Central memory CD4-positive, alpha-beta T cell (primary cell): Measurements from ENCODE around the gene XDH.

Experiments
- DNase-seq: peaks from one replicate; pipeline ENCODE4 v3.0.0; 2022

The XDH gene

GRCh38 chr2:31365348-31365747, 49.2 kb downstream of the XDH start:
- DNase-seq, result no peak

DNA sequence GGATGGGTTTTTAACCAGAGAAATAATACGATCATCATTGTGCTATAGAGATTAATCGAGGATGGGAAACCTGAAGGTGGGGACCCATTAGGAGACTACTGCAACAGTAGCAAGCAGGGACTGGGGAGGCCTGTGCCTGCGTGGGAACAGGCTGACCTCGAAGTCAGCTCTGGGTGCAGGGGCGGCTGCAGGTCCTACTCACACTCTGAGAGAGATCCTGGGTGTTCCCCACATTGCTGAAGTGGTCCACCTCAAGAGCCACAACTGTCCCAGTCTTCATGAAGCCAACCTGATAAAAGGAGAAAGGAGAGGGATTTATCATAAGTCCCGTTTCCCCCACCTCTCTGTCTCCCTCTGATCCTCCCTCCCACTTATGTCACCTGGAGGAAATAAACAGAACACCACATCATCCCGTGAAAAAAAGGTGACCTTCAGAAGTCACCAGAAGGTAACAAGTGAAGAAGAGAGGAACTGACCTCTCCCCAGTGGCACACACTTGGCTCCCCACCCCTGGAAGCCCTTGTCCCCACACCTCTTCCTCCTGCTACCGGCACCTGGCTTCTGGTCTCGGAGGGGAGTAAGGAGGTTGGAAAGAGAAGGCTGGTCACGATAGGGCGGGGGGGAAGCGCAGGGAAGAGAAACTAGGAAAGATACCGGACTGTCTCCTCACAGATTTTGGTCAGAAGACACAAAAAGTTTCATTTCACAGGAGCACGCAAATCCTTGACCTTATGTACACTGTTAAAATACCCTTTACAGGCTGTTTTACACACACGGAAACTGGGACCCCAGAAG, 50.4 kb downstream of the XDH start:
- no peak for DNase-seq

GRCh38 chr2:31362581-31362980, 52.0 kb downstream of the XDH start:
- no peak for DNase-seq

DNA sequence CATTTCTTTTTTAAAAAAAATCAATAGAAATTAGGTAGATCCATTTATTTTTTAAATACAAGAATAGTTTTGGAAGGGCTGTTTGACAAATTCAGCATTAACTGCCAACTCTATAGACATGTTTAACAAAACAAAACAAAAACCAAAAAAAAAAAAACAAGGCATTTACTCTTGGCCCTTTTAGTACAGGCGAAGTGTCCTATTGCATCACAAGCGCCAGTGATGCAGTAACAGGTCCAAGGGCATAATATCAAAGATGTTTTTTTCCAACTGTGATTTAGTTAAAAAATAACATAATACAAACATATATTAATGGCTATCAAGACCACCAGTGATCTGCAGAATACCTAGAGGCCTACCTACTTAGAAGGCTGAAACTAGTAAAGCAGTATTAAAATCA, 55.3 kb downstream of the XDH start:
- no peak for DNase-seq

DNA sequence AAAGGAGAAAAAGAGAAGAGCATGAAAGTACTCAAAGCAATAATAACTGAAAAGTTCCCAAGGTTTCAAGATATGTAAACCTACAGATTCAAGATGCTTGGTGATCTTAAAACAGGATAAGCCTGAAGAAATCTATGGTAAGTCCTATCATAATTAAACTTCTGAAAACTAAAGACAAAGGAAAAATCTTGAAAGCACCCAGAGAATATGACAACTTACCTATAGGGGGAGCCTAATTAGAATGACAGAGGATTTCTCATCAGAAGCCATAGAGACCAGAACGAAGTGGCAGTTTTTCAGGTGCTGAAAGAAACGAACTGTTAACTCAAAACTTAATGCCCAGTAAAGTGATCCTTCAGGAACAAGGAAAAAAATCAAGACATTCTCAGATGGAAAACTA, 59.7 kb downstream of the XDH start:
- no peak for DNase-seq

DNA sequence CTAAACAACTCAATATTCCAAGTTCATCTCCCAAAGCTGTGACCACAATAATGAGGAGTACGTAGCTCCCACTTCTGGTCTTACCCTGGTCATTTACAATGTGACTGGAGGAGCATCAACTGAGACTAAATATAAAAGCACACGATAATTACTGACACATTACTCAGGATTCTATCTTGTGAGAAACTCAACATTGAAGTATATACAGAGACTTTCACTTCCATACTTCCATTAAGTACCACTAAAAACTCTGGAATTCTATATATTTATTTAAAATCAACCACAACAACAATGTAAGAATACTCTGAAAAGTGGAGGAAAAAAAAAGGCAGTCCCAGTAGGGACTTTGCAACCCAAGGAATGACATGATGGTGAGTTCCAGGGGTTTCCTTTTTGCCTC, 61.4 kb downstream of the XDH start:
- DNase-seq, result no peak

DNA sequence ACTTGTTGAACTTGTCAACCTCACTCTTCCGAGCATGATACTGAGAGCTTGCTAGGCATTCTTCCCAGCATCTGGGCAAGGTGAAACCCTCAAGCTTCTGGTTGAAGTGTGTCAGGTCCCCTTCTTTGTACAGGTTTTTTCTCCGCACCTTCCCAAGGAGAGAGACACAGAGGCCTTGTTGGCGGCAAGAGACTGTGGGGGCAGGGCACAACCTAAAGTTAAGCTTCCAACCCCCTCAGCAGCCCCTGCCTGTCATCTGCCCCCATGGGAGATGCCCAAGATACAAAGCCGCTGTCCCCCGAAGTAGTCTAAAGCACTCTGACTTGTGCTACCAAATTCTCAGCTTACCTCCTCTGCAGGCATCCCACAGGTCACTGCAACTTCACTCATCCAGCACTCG, 64.9 kb downstream of the XDH start:
- DNase-seq, result no peak

DNA sequence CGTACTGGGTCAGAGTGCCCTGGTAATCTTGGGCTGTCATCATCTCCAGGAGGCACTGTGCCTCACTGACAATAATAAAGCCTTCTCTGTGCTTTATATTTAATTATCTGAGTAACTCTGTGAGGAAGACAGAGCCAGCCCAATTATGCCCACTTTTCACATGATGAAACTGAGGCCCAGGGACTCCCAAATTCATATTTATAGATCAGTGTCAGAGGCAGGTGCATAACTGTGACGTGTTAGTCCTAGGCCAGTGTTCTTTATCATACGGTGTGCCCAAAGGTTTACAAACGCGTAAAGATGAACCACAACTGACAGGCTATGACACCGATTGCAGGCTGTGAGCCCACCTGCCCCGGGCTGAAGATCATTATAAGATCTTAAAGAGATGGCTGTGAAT, 65.4 kb downstream of the XDH start:
- DNase-seq, result no peak

DNA sequence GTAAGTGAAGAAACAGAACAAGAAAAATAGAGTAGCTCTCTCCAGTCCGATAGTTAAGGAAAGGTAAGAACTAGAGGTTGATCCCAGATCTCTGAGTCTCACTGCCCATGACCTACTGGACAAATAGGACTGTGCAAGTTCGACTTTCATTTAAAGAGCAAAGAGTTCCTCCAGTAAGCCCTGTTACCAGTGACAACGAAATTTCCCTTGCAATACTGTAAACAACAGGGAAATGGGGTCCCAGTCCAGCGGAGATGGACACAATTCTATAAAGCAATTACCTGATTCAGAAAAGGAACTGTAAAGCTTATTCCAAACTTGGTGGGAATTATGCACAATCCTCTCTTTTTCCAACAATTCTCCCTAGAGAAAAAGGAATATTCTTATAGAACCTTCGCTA, 65.9 kb downstream of the XDH start:
- no peak for DNase-seq

DNA sequence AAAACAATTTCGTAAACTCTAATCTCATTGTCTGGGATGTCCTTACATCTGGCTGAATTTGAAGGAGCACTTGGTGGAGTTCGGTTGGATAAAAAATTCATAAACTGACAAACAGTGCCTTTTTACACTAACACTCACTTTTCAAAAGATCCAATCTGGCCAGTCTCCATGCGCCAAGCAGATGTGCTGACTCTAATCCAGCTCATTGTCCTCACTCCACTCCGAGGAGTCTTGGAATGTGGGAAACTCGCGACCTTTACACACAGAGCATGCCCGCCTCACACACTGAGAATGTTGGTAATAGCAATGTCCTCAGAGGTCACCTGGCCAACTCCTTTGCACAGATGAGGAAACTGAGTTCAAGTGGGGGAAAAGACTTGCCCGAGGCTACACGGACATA, 66.8 kb downstream of the XDH start:
- DNase-seq, result no peak

GRCh38 chr2:31347319-31347718, 67.2 kb downstream of the XDH start:
- no peak for DNase-seq

- no peak for DNase-seq
Observed at GRCh38 chr2:31344447-31344846, 70.1 kb downstream of the XDH start.

DNA sequence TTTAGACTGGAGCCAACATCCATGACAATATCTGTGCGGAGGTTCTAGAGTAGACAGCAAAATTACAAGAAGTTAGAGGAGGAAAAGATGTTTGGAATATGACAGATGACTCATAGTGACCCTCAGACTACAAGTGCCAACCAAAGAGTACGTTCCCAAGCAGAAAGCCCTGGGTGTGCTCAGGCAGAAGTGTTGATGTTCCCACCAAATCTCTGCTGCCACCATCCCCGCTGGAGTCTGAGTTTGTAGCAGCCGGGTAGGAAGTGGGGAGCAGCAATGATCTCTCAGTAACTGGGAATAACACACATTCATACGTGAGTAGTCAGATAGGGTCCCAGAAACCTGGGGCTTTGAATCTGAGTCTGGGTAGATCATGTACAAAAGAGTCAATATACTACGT, 73.2 kb downstream of the XDH start:
- DNase-seq, result no peak

DNA sequence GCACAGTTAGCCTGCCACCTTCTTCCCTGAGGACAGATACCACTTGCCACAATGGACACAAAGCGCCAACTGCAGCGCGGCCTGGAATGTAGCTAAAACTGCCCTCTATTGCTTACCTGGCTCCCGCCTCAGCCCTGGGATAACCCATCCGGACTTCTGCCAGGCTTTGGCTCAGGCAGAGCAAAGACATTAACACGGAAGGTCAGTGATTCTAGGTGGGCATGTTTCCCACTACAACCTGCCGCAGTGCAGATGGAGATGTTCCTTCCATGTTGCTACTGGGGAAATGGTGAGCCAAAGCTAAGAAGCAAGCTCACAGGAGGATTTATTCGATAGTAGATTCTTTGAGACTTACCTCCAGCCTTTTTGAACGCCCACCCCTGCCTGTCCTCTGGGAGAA, 74.8 kb downstream of the XDH start:
- no peak for DNase-seq

DNA sequence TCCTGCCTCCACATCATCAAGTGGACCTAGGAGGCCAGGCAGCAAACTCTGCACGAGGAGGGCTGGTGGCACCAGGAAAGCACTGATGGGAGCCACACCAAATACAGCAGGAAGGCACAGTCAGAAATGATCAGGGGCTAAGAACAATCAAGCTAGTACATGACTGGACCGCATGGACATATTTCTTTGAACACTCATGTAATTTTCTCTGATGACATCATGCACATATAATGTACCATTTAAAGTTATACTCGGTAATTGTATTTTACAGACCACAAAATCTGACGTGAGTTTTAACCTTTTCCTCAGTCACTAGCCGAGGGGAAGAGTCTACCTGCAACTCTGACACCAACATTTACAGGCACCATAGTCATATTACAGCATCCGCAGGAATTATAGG, 76.7 kb downstream of the XDH start:
- no peak for DNase-seq

- no peak for DNase-seq
Observed at GRCh38 chr2:31337197-31337596, 77.3 kb downstream of the XDH start.

GRCh38 chr2:31335921-31336585, 78.5 kb downstream of the XDH start:
- DNase-seq, result no peak

DNA sequence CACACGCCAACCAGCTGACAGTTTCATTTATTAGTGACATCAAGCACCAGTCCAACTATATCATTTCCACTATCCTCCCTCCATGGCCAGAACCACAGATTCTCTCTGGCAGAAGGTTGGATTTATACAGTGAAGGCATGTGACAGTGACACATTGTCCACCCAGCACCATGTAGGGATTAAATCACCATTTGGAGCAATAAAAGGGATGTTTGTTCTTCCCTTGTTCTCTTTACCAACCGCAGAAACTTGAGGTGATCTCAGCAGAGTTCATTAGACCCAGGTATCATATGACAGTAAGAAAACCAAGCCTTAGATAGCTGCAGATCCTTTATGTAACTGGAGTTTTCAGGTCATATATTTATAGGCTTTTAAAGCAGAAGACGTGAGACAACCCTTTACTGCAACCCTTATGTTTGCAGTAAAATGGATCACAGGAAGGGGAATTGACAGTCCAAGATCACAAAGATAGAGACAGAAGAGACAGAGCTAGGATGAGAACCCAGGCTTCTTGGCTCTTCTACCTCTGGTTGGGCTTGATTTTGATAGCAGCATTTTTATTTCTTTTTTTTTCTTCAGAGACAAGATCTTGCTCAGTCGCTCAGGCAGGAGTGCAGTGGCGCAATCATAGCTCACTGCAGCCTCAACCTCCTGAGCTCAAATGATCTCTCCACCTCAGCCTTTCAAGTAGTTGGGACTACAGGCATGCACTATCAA, 80.1 kb downstream of the XDH start:
- no peak for DNase-seq

GRCh38 chr2:31333527-31334183, 80.9 kb downstream of the XDH start:
- peak; percentile 61 for DNase-seq

- no peak for DNase-seq
Observed at GRCh38 chr2:31333046-31333445, 81.5 kb downstream of the XDH start.

- no peak for DNase-seq
Observed at GRCh38 chr2:31332521-31332920, 82.0 kb downstream of the XDH start.

- DNase-seq, result no peak
Observed at GRCh38 chr2:31331156-31331555, 83.4 kb downstream of the XDH start.

GRCh38 chr2:31329081-31329625, 85.4 kb downstream of the XDH start:
- DNase-seq, result no peak
